HG02973 (cell line): ENCODE results near the gene PKP3.

ENCODE experiments used
- ATAC-seq: cut with Tn5 transposase; IDR thresholded peaks from one replicate; pipeline ENCODE4 v1.9.1; 2021; ENCODE audit warnings: moderate library complexity; ENCODE audit not compliant: unreplicated experiment

PKP3 gene

DNA sequence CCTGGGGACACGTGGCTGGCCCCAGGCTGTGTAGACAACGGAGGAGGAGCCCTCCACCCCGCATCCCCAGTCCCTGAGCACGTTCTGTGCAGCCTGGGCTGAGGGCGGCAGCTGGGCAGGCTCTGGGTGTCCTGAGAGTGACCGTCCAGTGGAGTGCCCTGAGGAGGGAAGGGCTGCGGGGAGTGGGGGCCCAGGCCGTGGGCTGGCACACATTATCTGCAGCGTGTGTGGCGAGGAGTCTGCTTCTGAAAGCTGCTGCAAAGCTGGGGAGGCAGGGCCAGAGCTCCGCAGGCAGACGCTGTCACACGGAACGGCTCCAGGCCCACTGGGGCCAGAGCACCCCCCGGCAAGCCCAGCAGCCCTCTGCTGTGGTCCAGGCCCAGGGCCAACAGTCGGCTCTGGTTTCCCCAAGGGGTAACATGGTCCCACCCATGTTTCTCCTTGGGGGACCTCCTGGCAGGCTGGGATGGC lies 48.6 kb downstream of the PKP3 start:
- no peak for ATAC-seq

GRCh38 chr11:443542-444199 lies 49.7 kb downstream of the PKP3 start:
- ATAC-seq = no peak

GRCh38 chr11:444396-445144 lies 50.6 kb downstream of the PKP3 start:
- ATAC-seq = no peak

DNA sequence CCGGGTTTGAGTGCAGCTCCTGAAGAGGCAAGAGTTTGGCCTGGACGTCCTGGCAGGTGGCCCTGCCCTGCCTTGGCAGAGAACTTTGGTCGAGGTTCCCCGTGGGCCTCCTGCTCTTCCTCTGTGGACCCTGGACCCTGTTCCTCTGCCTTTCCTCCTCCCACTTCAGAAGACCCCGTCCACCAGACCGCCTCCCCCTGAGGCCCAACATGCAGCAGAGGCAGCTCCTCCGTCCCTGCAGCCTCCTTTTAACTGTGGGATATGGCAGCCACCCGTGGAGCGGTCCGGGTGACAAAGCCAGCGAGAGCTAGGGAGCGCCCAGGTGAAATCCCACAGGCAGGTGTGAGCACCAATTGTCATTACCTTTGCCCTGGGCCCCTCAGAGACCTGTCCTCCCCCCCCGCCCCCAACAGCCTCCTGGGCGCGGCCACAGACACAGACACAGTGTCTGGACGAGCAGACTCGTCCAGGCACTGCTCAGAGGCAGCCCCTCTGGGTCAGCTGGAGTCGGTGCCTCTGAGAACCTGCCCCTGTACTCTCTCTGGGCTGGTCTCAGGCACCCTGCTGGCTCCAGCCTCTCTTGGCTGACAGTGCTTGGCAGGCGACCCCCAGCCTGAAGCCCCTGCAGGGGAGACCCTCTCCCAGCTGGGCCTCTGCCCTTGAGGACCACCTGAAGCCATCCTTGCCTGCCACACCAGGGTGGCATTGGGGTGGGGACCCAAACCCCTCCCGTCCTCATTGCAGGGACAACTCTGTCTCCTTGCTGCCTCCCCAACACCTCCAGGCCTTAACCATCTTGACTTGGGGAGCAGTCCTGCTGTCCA lies 52.0 kb downstream of the PKP3 start:
- no peak for ATAC-seq

DNA sequence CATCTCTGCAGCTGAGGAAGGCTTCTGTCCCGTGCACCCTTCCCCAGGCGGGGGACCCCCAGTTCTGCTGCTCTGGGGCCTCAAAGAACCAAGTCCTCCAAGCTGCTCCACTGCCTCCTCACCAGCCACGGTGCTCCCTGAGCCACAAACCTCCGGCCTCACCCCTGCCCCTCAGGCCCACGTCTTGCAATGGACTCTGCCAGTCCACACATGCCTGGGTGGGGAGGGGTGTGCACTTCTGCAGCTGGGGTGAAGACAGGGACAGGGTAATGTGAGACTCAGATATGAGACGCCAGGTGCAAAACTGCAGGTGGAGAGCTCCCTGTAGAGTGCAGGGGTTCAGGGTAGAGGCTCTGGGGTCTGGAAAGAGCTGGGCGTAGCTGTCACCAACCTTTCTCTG lies 52.9 kb downstream of the PKP3 start:
- ATAC-seq = no peak

DNA sequence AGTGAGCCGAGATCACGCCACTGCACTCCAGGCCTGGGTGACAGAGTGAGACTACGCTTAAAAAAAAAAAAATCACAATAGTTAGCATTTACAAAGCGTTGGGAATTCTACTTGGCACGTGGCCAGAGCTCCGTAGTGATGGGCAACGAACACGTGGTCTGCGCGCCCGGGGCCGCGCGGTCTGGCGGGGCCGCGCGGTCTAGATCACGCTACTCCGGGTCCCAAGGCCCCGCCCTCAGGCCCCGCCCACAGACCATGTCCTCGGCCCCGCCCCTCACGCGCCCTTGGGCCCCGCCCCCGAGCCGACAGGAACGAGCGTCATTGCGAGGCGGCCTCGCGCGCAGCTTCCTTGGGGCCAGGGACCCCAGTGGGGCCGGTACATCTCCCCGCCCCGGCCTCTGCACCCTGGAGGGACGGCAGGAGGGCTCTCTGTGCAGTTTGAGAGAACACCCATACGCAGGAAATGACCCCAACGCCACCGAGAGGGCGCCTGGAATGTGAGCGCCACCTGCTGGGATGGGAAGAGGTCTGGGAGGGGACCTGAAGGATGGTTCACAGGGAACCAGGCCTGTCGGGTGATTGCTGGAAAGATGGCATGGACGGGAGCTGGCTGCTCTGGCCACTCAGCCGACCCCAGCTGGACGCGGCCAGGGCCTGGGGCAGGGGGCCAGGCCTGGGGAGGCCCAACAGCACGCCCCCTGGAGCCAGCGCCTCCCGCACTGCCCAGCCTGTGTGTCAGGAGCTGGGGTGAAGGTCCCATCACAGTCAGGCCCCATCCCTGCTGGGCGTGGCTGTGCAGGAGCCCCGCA lies 54.1 kb downstream of the PKP3 start:
- ATAC-seq = peak; percentile 45

GRCh38 chr11:449889-450808 lies 56.1 kb downstream of the PKP3 start, which contains the start of gene PTDSS2:
Gene PTDSS2, plus strand, starts transcription at chr11:450279. Its CDS starts 177 bp downstream, at chr11:450456.
- peak; percentile 73 for ATAC-seq

GRCh38 chr11:450809-451451 lies 56.9 kb downstream of the PKP3 start:
- ATAC-seq = no peak

DNA sequence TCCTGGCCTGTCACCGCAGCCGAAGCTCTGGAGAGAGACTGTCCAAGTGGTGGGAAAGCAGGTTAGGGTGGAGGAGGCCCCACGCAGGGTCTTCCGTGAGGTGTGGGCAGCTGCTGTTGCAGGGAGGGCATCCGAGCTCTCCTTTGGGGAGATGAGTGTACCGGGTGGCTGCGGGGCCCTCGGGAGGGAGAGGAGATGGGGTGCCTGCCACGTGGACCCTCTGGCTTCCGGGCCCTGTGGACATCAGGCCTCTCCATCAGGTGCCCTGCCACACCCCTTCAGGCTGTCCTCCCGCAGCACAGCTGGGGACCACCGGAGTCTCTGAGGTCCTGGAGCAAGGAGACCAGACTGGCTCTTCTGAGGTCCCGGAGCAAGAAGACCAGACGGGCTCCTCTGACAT lies 57.7 kb downstream of the PKP3 start:
- no peak for ATAC-seq

DNA sequence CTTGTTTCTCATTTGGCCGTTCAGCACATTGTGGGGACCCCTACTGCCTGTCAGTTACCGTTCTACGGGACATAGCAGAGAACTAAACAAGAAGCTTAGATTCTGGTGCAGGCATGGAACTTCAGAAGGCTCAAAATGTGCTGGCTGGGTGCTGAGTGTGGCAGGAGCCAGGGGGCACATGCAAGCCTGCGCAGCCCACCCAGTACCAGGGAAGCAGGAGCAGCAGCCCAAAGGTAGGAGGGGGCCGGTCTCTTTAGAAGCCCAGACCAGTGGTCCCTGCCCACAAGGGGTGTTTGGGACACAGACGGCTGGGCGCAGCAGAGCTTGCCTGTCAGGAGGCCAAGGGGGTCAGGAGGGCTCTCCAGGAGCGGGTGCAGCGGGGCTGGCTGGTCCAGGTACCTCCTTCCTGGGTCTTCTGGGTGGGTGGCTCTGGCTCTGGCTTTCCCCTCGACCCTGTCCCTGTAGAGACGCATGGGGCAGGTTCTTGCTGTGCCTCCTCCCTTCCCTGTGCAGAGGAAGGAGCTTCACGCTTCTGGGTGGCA lies 58.3 kb downstream of the PKP3 start:
- ATAC-seq = no peak

GRCh38 chr11:452916-453527 lies 59.0 kb downstream of the PKP3 start:
- no peak for ATAC-seq

DNA sequence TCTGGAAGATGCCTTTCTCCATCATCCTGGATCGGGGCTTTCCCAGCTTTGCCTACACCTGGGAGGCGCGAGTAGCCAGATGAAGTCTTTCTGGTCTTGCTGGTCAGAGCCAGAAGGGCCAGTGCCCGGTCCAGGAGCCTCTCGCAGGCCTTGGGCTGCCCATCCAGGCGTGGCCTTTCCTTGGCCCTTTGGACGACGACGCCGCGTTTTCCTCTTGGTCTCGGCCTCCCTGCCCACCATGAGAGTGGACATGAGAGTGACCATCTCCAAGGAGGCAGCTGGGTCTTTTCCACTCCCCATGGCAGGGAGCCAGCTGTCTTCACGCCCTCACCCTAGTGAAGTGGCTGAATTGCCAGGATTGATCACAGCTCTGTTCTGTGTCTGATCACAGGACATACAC lies 59.6 kb downstream of the PKP3 start:
- ATAC-seq = no peak

- no peak for ATAC-seq
These were observed 60.0 kb downstream of the PKP3 start for GRCh38 chr11:454043-454442.
